ENCODE data around the gene IFFO2.
A peak's percentile ranks its signal among the peaks of the same experiment; 100 is the strongest.

- TF ChIP-seq CTCF (IDR thresholded peaks at IDR 0.05): peak in 1 of 6 experiments; percentile 15
- TF ChIP-seq EP300 (IDR thresholded peaks at IDR 0.05): no peak
These were observed 6.6 kb downstream of the IFFO2 start for GRCh38 chr1:18949686-18950400.

Measured in upper lobe of left lung (tissue), 4 donors.